Thoracic aorta (tissue), 2 donors: ENCODE data around the gene POLR2B. TPM values are rescaled to one million over a fixed set of nuclear protein-coding genes. Genes with fewer than 3 reads are reported as not detected.
"Not testable (repeated sequence)": the region's sequence is repeated elsewhere in the genome, so short reads cannot be mapped to it uniquely, and the experiment has no call there.

Experiments used
- ATAC-seq: fragments of 150-250 bp; one replicate; pipeline ENCODE4 v1.8.0; 2017; ENCODE audit warnings: low read depth; ENCODE audit not compliant: insufficient number of reproducible peaks, low FRiP score
- DNase-seq: peaks from one replicate; pipeline ENCODE4 v3.0.0-alpha.2; 2020; ENCODE audit warnings: low spot score
- H3K27ac ChIP-seq, 2 donors: fragments of 200-600 bp; sonication (generic); 1 replicate in 1 of 2; 2 replicates in 1 of 2; pipeline ENCODE4 v1.5.1; 2016; ENCODE audit warnings: mild to moderate bottlenecking in 2 of 2, moderate library complexity in 2 of 2
- H3K27me3 ChIP-seq: fragments of 200-600 bp; sonication (generic); replicated peaks from 2 replicates; pipeline ENCODE4 v1.6.0; 2016; ENCODE audit warnings: mild to moderate bottlenecking; ENCODE audit not compliant: insufficient read depth
- H3K36me3 ChIP-seq: fragments of 200-600 bp; sonication (generic); one replicate; pipeline ENCODE4 v1.5.1; 2016
- H3K4me1 ChIP-seq, 2 donors: fragments of 200-600 bp; sonication (generic); 1 replicate in 1 of 2; 2 replicates in 1 of 2; pipeline versions ENCODE4 v1.5.1 to v1.6.0; 2016; ENCODE audit warnings: low read depth in 2 of 2, mild to moderate bottlenecking in 1 of 2; ENCODE audit not compliant: control insufficient read depth in 1 of 2
- H3K4me3 ChIP-seq: fragments of 200-600 bp; sonication (generic); 2 replicates; pipeline ENCODE4 v1.5.1; 2016; ENCODE audit warnings: mild to moderate bottlenecking
- H3K9me3 ChIP-seq: fragments of 200-600 bp; sonication (generic); 2 replicates; pipeline ENCODE4 v1.5.1; 2016
- CTCF ChIP-seq: fragments of 200-600 bp; sonication (generic); IDR thresholded peaks from one replicate; pipeline ENCODE4 v1.5.1; 2019; ENCODE audit warnings: antibody characterized with exemption
- total RNA-seq, 2 donors: library from RNA; depleted of rRNA; stranded (reverse); fragments of >200 nt; gene quantifications; one replicate each; pipeline versions ENCODE4 v1.1.0 to v1.2.3, GENCODE V29; 2016

Gene POLR2B
- total RNA-seq, 2 donors from 2014 or later, result 48.3 to 98.5 TPM

DNA sequence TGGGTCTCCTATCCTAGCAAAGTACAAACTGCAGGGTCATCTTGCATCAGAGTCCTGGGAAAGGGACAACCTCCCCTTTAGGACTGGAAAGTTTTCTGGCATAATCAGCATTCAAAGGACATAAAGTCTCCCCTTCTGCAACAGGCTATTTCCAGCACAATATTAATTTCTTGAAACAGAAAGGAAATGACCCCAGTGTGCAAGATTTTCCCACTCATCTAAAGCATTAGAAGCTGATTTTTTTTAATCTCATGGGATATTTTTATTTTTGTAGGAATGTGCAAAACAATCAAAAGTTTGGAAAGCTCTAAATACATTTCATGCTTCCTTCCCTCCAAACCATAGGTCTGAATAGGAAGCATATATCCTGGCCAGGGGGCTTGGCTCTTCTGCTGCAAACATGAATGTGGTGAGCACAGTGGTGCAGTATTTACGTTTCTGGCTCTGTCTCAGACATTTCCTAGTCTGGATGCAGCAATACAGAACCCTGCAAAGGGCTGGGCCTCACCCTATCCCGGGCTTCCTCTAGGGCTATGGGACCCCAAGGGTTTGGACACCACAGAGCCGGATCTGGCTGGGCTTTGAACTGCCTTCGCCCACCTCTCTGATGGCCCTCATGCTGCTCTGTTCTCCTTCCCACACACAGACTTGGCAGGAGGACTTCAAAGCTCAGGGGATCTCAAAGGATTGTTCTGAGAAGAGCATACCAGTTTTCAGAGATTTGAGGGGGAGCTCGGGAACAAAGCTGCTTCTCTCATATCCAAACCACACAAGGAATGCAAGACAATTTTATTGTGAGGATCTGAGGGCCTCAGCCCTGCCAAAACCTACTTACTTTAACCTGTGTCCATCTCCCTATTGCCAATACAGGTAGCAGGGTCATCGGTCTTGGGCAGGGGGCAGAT lies 64.9 kb downstream of the POLR2B start:
- peak overlapping the region; percentile 28 for H3K4me3 ChIP-seq
- H3K36me3 ChIP-seq, result peaks cover 8% of the 10 kb centered on the region
- peaks cover 71 to 92% of the 10 kb centered on the region in 2 donors for H3K4me1 ChIP-seq
- H3K9me3 ChIP-seq, result no peaks in the 10 kb centered on the region
- peak overlapping the region; percentile 89 to 95 for H3K27ac ChIP-seq
- ATAC-seq (peak; percentile 45), DNase-seq (no peak)
- no peaks in the 10 kb centered on the region for H3K27me3 ChIP-seq
- no peak for TF ChIP-seq CTCF

DNA sequence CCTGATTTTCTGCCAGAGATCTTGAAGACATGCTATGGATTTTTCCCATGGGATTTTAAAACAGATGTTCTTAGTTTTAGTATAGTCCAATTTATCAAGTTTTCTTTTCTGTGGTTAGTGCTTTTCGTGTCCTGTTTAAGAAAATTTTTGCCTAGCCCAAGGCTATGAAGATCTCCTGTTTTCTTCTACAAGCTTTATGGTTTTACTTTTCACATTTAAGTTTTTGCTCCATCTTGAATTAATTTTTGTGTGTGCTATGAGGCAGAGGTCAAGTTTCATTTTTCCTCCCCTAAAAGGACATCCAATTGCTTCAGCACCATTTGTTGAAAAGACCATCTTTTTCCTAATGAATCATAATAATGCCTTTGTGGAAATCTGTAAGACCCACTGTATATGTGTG lies 65.6 kb downstream of the POLR2B start:
- no peak for TF ChIP-seq CTCF
- peaks cover 78 to 94% of the 10 kb centered on the region in 2 donors for H3K4me1 ChIP-seq
- peak overlapping the region; percentile 89 to 95 for H3K27ac ChIP-seq
- H3K27me3 ChIP-seq, result no peaks in the 10 kb centered on the region
- ATAC-seq, result no peak
- DNase-seq, result no peak
- H3K36me3 ChIP-seq, result peaks cover 8% of the 10 kb centered on the region
- no peaks in the 10 kb centered on the region for H3K9me3 ChIP-seq
- H3K4me3 ChIP-seq, result peak overlapping the region; percentile 28

- ATAC-seq (no peak), DNase-seq (no peak)
- Histone ChIP-seq H3K4me3 (no peak overlapping the region), H3K9me3 (no peaks in the 10 kb centered on the region), H3K27me3 (no peaks in the 10 kb centered on the region), H3K4me1 (peaks cover 79 to 94% of the 10 kb centered on the region in 2 donors), H3K27ac (peak overlapping the region; percentile 89 to 95), H3K36me3 (peaks cover 7% of the 10 kb centered on the region)
- no peak for TF ChIP-seq CTCF
Observed at GRCh38 chr4:57044996-57045395, 66.3 kb downstream of the POLR2B start.

DNA sequence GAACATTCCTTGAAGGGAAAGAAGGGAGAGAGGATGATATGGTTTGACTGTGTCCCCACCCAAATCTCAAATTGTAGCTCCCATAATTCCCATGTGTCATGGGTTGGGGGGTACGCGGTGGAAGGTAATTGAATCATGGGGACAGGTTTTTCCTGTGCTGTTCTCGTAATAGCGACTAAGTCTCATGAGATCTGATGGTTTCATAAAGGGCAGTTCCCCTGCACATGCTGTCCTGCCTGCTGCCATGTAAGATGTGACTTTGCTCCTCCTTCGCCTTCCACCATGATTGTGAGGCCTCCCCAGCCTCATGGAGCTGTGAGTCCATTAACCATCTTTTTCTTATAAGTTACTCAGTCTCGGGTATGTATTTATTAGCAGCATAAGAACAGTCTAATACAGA lies 68.3 kb downstream of the POLR2B start:
- Histone ChIP-seq H3K27ac (peak overlapping the region; percentile 89 to 95), H3K4me1 (peaks cover 73 to 92% of the 10 kb centered on the region in 2 donors)

DNA sequence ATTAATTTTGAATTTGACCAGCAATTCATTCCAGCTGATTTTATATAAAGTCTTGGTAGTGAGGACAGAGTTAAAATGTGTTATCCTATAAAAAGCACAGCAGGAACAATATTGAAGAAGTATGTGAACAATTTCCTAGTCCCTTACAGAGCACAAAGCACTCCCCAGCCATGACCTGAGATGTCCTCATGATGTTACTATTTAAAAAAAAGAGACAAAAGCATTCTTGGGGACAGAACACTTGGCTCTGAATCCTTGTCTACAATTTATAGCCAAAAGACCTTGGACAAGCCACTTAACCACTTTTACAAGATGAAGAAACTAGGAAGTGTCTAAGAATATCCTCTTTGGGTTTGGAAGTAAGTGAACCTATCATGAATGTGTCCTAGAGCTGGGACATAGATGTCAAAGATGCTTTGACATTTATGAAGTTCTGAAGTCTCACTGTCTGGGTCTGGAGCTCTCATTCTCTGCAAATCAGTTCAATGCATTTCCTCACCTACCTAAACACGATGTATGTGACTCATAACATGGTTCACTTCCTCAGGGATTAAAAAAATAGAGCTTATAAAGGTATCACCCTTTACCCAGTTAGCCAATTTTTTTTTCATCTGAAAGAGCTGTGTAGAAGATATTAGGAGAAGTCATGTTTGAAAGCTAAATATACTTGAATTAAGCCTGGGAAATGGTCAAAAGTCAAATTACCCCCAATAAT lies 70.1 kb downstream of the POLR2B start:
- no peaks in the 10 kb centered on the region for H3K9me3 ChIP-seq
- no peak for ATAC-seq

More for the DNA sequence above, 68.3 kb downstream of the POLR2B start:
- not testable (repeated sequence) for DNase-seq, H3K36me3 ChIP-seq, H3K27me3 ChIP-seq, H3K9me3 ChIP-seq, H3K4me3 ChIP-seq, ATAC-seq

More for the DNA sequence above, 70.1 kb downstream of the POLR2B start:
- H3K36me3 ChIP-seq, result no peaks in the 10 kb centered on the region
- peaks cover 60 to 92% of the 10 kb centered on the region in 2 donors for H3K4me1 ChIP-seq
- H3K27me3 ChIP-seq, result no peaks in the 10 kb centered on the region
- no peak overlapping the region for H3K4me3 ChIP-seq
- TF ChIP-seq CTCF, result no peak
- DNase-seq, result no peak
- peak overlapping the region; percentile 64 to 97 for H3K27ac ChIP-seq
